Measurements from ENCODE around the gene RALGAPA1. TPM values are rescaled to one million over a fixed set of nuclear protein-coding genes. Genes with fewer than 3 reads are reported as not detected.

RALGAPA1 gene
- total and polyA plus RNA-seq, 2 of the 13 experiments (the other 11 are each of a cell fraction or from before 2014, with no cell fraction given): 65.0 to 89.2 TPM

DNA sequence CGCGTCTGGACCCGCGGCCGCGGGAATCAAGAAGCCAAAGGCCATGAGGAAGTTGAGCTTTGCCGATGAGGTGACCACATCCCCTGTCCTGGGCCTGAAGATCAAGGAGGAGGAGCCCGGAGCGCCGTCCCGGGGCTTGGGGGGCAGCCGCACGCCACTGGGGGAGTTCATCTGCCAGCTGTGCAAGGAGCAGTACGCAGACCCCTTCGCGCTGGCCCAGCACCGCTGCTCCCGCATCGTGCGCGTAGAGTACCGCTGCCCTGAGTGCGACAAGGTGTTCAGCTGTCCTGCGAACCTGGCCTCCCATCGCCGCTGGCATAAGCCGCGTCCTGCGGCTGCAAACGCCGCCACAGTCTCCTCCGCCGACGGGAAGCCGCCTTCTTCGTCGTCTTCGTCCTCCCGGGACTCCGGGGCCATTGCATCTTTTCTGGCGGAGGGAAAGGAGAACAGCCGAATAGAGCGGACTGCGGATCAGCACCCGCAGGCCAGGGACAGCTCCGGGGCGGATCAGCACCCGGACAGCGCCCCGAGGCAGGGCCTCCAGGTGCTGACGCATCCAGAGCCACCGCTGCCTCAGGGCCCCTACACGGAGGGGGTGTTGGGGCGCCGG, 274.1 kb downstream of the RALGAPA1 start (continued):
- TF ChIP-seq AFF4 (CRISPR knock-in tag; IDR thresholded peaks at IDR 0.05): peak; percentile 100
- peak; percentile 70; the same call in 1 of the 2 replicates for TF ChIP-seq NR2F2 (IDR thresholded peaks at IDR 0.05; ENCODE audit: borderline replicate concordance, low read depth)
- peak; percentile 100 for TF ChIP-seq TGIF2 (CRISPR knock-in tag; IDR thresholded peaks at IDR 0.05)
- peak; percentile 100 for TF ChIP-seq ATF7-NPFF (CRISPR knock-in tag; IDR thresholded peaks at IDR 0.05; ENCODE audit: low read depth)
- TF ChIP-seq ZNF33A (CRISPR knock-in tag; IDR thresholded peaks at IDR 0.05; ENCODE audit: borderline replicate concordance): peak; percentile 100
- peak; percentile 100; the same call in 1 of the 2 replicates for TF ChIP-seq ZNF180 (CRISPR knock-in tag; IDR thresholded peaks at IDR 0.05; ENCODE audit: borderline replicate concordance, low read depth)
- TF ChIP-seq ZNF879 (CRISPR knock-in tag; IDR thresholded peaks at IDR 0.05): peak; percentile 100
- peak; percentile 100 for TF ChIP-seq REL (CRISPR knock-in tag; conservative IDR thresholded peaks at IDR 0.05)
- peak; percentile 100 for TF ChIP-seq ZNF816 (CRISPR knock-in tag; IDR thresholded peaks at IDR 0.05; ENCODE audit: borderline replicate concordance)
- TF ChIP-seq, protein P1, sequence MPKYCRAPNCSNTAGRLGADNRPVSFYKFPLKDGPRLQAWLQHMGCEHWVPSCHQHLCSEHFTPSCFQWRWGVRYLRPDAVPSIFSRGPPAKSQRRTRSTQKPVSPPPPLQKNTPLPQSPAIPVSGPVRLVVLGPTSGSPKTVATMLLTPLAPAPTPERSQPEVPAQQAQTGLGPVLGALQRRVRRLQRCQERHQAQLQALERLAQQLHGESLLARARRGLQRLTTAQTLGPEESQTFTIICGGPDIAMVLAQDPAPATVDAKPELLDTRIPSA (CRISPR knock-in tag; IDR thresholded peaks at IDR 0.05; ENCODE audit: borderline replicate concordance): peak; percentile 100
- TF ChIP-seq, protein P2, sequence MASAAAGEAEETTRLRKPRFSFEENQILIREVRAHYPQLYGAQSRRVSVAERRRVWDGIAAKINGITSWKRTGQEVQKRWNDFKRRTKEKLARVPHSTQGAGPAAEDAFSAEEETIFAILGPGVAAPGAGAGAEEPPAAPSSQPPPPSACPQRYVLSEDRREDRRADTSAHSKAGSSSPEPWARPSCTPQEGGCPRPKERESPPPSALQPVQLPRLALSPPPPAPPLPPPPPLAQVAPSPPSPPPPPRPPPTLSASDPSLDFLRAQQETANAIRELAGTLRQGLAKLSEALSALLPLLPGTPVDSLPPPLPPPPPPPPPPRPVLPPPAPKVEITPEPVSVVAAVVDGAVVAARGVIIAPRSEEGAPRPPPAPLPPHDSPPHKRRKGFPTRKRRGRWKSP (CRISPR knock-in tag; IDR thresholded peaks at IDR 0.05): peak; percentile 100
- TF ChIP-seq SRSF4 (IDR thresholded peaks at IDR 0.05; ENCODE audit: low read depth, low read length, poor library complexity, severe bottlenecking): no peak
- TF ChIP-seq ZNF543 (CRISPR knock-in tag; IDR thresholded peaks at IDR 0.05): peak; percentile 100
- peak; percentile 100; the same call in 1 of the 2 replicates for TF ChIP-seq NFE2 (CRISPR knock-in tag; IDR thresholded peaks at IDR 0.05)
- TF ChIP-seq RFX5 (IDR thresholded peaks at IDR 0.05; ENCODE audit: low read depth, low read length): peak; percentile 73
- peak; percentile 100 for TF ChIP-seq HOXA7 (CRISPR knock-in tag; IDR thresholded peaks at IDR 0.05)
- TF ChIP-seq ZNF782 (CRISPR knock-in tag; IDR thresholded peaks at IDR 0.05; ENCODE audit: borderline replicate concordance): peak; percentile 100
- 0 out of 2 replicates have a peak, but pooled peaks have one; percentile 59 for TF ChIP-seq CHD2 (IDR thresholded peaks at IDR 0.05; ENCODE audit: low read depth, low read length)
- peak; percentile 100 for TF ChIP-seq ZBTB7A (CRISPR knock-in tag; IDR thresholded peaks at IDR 0.05)
- TF ChIP-seq ZNF614 (CRISPR knock-in tag; IDR thresholded peaks at IDR 0.05; ENCODE audit: borderline replicate concordance): peak; percentile 100
- peak; percentile 100 for TF ChIP-seq ZNF326 (CRISPR knock-in tag; IDR thresholded peaks at IDR 0.05; ENCODE audit: borderline replicate concordance)
- peak; percentile 100 for TF ChIP-seq FLYWCH1 (CRISPR knock-in tag; IDR thresholded peaks at IDR 0.05)
- TF ChIP-seq ZNF10 (CRISPR knock-in tag; IDR thresholded peaks at IDR 0.05; ENCODE audit: borderline replicate concordance, low read depth): peak; percentile 99
- peak; percentile 100 for TF ChIP-seq PHF5A (CRISPR knock-in tag; IDR thresholded peaks at IDR 0.05; ENCODE audit: low read depth, unreplicated experiment)
- TF ChIP-seq EP300 (IDR thresholded peaks at IDR 0.05; ENCODE audit: low read depth in 2 of 2, low read length in 2 of 2): no peak
- peak; percentile 99 for TF ChIP-seq EP300 (CRISPR knock-in tag; IDR thresholded peaks at IDR 0.05; ENCODE audit: borderline replicate concordance)
